Stimulated activated CD4-positive, alpha-beta T cell treated with anti-CD3 and anti-CD28 coated beads, Interleukin-15, amount 100 ng/mL, for 1 hour (primary cell): ENCODE results near the gene KCNQ5.
"Not testable (repeated sequence)": the region's sequence is repeated elsewhere in the genome, so short reads cannot be mapped to it uniquely, and the experiment has no call there.

Experiments
- DNase-seq, 2 donors: peaks; one replicate each; pipeline ENCODE4 v3.0.0-alpha.2; 2020; ENCODE audit warnings: low read depth in 1 of 2, low spot score in 1 of 2

KCNQ5 gene

DNA sequence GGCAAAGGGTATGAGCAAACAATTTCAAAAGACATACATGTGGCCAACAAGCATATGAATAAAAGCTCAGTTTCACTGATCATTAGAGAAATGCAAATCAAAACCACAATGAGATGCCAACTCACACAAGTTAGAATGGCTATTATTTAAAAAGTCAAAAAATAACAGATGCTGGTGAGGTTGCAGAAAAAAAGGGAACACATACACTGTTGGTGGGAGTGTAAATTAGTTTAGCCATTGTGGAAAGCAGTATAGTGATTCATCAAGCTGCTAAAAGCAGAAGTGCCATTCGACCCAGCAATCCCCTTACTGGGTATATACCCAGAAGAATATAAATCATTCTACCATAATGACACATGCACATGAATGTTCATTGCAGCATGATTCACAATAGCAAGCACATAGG lies 610.1 kb downstream of the KCNQ5 start:
- DNase-seq, result no peak

DNA sequence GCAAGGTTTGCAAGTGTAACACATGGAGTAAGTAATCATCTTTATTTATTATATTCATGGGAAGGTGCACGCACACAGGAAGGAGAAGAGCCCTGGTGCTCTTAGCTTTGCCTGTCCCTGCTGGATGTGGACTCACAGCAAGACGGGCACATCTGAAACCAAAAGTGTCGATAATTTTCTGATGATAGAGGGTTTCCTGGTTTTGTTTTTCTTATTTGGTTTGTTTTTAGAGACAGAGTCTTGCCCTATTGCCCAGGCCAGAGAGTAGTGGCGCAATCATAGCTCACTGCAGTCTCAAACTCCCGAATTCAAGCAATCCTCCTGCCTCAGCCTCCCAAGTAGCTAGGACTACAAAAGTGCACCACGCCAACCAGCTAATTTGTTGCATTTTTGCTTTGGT lies 611.2 kb downstream of the KCNQ5 start:
- DNase-seq, result no peak

DNA sequence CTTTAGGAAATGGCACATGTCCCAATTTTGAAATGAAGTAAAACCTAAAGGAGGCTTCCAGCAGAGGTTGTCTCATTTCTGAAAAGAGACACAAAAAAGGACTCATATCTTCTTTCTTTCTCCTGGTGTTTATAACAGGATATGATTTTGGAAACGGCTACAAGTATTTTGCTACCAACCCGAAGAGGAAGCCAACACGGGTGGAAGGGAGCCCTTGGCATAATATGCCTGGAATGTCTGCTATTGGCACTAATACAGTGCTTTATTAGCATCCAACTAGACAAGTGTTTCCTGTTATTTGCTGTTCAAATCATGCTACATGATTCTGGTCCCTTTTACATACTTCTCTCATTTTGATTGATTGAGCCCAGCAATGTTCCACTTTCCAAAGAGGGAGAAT lies 612.1 kb downstream of the KCNQ5 start:
- not testable (repeated sequence) for DNase-seq

DNA sequence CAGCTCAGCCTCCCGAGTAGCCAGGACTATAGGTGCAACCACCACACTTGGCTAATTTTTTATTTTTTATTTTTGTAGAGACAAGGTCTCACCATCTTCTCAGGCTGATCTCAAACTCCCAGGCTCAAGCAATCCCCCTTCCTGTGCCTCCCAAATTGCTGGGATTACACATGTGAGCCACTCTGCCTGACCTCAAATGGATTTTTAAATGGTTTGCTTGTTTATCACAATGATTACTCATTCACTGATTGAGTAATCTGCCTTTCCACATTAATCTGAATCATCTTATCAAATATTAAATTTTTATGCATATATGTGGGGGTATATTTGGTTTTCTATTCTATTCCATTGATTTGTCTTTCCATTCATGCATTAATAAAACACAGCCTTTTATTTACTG lies 612.9 kb downstream of the KCNQ5 start:
- no peak for DNase-seq

DNA sequence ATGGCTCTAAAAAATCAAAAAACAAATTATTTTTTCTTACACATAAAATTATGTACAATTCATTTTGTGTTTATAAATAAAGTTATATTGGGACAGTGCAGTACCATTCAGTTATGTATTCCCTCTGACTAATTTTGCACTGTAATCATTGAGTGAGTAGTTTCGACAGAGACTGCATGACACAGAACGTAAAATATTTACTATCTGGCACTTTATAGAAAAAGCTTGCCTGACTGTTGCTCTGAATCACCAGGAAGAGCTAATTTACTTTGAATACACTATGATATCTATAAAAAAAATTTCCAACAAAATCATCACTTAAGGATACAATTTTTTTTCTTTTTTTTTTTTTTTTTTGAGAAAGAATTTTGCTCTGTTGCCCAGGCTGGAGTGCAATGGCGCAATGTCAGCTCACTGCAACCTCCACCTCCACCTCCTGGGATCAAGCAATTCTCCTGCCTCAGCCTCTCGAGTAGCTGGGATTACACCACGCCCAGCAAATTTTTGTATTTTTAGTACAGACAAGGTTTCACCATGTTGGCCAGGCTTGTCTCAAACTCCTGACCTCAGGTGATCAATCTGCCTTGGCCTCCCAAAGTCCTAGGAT lies 614.4 kb downstream of the KCNQ5 start:
- no peak for DNase-seq

DNA sequence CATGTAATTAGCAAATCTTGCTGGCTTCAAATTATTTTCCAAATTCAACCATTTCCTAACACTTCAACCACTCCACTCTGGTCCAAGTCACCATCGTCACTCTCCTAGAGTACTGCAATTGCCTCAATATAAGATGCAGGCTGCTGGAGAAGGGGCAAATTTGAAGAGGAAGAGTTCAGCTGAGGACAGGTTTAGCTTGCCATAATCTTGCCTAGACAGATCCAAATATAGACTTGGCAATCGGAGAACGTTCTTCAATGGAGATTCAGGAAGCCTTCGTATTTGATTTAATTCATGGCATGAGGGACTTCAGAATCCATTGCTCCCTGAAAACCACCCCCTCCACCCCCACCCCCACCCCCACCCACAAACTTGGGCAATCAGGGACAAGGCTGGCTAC lies 618.9 kb downstream of the KCNQ5 start:
- no peak for DNase-seq

DNA sequence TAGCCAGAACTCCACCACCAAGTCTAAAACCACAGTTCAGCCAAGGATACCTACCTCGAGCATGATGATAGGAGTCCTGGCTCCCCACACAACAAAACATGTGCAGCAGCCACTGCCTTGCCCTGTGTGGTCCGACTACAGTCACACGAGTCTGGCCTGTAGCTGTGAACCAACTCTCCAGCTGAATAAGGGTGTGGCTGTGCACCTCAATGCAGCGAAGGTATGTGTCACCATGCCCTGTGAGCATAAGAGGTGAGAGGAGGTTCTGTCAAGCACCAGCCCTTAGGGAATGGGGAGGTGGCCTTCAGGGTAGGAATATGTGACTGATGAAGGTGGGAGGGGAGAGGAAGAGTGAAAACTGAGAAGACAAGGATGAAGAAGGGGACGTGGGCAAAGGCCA lies 620.1 kb downstream of the KCNQ5 start:
- no peak for DNase-seq
